Stimulated activated CD8-positive, alpha-beta memory T cell treated with anti-CD3 and anti-CD28 coated beads, Interleukin-4, amount 100 ng/mL, for 4 hours (primary cell): ENCODE measurements around the gene OTUD1.

ENCODE experiments used
- DNase-seq, 2 donors: peaks; one replicate each; pipeline ENCODE4 v3.0.0-alpha.2; 2020; ENCODE audit warnings: low read depth in 2 of 2, low spot score in 1 of 2

Gene OTUD1

DNA sequence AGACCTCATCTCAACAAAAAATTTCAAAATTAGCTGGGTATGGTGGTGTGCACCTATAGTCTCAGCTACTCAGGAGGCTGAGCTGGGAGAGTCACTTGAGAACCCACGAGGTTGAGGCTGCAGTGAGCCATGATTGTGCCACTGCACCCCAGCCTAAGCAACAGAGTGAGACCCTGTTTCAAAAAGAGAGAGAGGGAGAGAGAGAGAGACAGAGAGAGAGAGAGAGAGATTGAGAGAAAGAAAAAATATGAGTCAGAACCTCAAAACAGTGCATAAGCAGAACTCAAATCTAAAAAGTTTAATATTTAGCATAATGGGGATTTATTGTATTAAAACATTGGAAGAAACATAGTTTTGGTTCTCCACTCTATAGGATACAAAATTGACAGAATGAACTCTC is 17.5 kb upstream of the OTUD1 start:
- no peak for DNase-seq

DNA sequence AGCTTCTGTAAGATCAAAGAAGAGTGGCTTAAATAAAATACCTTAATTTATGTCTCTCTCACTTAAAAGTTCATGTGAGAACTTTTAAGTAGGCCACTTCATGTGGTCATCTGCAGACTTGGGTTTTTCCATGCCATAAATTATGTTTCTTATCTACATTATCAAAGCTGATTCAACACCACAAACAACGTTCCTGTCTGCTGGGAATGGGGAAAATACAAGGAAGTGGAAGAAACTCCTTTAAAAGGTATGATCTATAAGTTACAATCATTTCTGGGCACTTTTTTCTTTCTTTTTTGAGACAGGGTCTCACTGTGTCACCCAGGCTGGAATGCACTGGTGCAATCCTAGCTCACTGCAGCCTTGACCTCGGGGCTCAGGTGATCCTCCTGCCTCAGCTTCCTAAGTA is 16.9 kb upstream of the OTUD1 start:
- no peak for DNase-seq

DNA sequence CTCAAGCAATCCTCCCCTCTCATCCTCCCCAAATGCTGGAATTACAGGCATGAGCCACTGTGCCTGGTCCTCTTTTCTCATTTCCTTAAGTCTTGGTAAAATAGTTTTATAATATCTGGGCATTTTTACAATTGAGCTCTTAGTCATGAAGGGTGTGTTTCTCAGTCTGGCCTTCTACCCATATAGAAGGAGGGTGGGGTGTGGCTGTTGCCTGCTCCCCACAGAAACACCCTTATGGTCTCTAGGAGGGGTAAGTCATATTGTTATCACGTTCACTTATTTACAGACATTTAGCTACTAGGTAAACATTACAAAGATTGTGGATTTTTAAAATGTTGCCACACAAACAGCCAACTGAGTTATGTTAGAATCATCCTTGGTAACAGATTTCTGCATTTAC is 6.7 kb upstream of the OTUD1 start:
- no peak for DNase-seq

DNA sequence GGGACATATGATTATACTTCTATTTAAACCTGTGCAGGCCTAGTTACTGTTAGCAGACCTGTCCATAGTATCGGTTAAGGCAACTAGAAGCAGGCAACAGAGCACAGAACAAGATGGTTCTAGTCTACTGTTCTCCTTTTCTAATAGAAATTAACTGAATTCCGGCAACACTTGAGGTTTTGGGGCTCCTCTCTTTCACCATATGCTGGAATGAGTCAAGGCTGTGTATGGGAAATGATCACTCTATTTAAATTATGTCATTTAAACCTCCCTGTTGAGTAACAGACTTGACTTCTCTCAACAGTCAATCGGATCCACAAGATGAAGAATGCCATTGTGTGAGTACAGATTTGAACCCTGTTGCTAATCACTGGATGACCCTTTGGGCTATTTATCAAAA is 6.2 kb upstream of the OTUD1 start:
- no peak for DNase-seq

DNA sequence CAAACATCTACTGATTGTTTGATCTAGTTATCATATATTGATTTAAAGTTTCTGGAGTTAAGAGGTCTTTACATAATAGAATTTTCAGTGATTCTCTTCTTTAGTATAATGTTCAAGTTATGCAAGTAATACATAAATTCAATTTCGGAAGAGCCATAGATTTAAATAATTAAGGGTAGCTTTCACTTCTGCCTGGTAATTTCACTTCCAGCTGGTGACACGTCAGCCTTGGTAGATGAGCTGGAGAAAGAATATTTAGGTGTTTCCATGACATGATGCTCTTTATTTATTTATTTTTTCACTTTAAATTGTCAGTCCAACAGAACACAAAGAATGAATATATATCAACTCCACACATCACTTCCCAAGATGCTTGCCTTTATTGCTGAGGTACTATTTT is 5.2 kb upstream of the OTUD1 start:
- DNase-seq: no peak

DNA sequence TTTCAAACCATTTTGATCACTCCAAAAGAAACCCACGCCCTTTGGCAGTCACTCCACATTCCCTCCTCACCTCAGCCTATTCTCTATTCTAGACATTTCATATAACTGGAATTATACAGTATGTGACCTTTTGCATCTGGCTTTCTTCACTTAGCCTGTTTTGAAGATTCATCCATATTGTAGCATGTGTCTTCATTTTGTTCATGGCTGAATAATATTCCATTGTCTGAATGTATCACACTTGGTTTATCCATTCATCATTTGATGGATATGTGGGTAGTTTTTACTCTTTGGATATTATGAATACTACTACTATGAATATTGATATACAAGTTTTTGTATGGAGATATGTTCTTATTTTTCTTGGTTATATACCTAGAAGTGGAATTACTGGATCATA is 3.5 kb upstream of the OTUD1 start:
- DNase-seq: no peak

DNA sequence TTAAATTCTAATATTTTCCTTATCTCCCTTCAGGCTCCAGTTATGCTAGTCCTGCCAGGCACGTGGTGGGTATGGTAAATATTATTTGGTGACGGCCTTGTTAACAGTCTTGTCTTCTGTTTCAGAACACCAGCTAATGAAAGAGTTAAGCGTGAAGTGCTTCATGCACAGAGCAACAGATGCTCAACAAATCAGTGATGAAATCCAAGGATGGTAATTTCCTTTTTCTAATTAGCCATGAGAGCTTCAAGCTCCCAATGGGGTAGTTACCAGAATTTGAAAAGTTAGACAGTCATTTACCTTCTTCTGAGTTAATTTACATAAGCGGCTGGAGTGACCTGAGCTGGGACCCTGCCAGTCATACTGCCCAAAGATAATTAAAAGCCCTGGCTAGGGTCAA is 1.9 kb upstream of the OTUD1 start:
- no peak for DNase-seq

DNA sequence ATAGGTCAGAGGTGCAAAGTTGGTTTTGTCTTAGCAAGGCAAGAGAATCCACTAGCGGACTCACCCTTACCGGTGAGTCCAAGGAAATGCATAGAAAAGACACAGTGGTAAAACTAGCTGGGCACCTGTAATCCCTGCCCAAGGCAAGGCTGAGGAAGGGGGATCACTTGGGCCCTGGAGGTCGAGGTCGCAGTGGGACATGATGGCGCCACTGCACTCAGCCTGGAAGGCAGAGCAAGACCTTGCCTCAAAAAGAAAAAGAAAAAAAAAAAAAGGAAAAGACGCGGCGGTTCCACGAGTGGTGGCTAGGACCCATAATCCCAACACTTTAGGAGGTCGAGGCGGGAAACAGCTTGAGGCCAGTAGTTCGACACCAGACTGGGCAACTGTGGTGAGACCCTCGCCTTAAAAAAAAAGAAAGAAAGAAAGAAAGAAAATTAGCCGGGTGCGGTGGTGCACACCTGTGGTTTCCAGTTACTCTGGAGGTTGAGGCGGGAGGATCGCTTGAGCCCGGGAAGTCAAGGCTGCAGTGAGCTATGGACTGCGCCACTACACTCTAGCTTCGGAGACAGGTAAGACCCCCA is 820 bp upstream of the OTUD1 start:
- no peak for DNase-seq

DNA sequence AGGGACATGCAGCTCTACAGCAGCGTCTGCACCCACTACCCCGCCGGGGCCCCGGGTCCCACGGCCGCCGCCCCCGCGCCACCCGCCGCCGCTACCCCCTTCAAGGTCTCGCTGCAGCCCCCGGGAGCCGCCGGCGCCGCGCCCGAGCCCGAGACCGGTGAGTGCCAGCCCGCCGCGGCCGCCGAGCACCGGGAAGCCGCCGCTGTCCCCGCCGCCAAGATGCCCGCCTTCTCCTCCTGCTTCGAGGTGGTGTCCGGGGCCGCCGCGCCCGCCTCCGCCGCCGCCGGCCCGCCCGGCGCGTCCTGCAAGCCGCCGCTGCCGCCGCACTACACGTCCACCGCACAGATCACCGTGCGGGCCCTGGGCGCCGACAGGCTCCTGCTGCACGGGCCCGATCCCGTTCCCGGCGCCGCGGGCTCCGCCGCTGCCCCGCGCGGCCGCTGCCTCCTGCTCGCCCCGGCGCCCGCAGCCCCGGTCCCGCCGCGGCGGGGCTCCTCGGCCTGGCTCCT is 631 bp downstream of the OTUD1 start:
- no peak for DNase-seq

DNA sequence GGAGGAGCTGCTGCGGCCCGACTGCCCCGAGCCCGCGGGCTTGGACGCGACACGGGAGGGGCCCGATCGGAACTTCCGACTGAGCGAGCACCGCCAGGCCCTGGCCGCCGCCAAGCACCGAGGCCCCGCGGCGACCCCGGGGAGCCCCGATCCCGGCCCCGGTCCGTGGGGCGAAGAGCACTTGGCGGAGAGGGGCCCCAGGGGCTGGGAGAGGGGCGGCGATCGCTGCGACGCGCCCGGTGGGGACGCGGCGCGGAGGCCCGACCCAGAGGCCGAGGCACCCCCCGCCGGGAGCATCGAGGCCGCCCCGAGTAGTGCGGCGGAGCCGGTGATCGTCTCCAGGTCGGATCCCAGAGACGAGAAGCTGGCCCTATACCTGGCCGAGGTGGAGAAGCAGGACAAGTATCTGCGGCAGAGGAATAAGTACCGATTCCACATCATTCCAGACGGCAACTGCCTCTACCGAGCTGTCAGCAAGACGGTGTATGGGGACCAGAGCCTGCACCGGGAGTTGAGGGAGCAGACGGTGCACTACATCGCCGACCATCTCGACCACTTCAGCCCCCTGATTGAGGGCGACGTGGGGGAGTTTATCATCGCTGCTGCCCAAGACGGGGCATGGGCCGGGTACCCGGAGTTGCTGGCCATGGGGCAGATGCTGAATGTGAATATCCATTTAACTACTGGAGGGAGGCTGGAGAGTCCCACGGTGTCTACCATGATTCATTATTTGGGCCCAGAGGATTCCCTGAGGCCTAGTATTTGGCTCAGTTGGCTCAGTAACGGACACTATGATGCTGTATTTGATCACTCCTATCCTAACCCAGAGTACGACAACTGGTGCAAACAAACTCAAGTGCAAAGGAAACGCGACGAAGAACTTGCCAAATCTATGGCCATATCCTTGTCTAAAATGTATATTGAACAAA is 1.4 kb downstream of the OTUD1 start:
- no peak for DNase-seq

DNA sequence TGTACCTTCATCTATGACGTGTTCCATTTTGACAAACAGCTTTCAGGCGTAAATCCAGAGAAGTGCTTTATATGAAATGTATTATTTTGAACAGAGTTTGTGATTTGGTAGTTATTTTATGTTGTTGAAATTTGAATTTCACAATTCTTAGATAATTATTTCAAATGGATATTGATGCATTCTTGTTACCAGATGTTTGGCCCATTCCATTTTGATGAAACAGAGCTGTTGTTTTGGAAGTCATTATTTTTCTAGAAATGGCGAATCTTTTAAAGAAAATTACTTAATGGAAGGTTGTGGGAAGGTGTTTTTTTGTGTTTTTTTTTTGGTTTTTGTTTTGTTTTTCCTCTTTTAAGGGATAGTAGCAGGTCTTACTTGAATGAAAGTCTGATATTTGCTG is 2.4 kb downstream of the OTUD1 start:
- no peak for DNase-seq

DNA sequence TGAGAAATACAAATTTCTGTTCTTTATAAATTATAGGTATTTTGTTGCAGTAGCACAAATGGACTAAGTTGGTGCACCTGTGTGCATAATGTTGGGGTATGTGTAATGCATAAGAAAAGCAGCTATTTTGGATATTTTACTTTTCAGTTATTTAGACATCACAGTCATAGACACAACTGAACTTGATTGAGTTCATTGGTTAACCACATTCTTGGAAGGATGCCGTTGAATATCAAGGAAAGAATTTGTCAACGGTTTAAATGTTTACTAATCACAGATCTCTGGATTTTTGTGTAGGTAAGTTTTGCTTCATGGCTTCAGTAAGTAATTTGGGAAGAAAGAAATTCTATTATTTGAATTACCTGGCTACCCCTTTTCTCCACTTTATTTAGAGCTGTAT is 4.1 kb downstream of the OTUD1 start:
- no peak for DNase-seq

DNA sequence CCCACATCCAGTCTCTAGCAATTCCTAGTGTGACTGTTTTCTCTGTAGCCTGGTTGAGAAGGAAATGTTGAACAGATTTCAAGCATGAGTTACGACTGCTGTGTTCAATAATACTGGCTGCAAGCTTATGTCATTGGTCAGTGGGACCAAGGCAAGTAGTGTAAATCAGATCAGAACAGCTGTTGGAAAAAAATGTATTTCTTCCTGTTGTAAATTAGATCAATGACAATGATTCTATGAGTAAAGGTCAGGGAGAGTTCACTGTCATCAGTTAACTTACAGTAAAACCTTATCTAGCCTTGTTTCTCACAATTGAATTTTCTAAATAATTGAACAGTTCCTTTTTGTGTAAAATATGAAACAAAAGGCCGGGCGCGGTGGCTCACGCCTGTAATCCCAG is 6.7 kb downstream of the OTUD1 start:
- DNase-seq: no peak

DNA sequence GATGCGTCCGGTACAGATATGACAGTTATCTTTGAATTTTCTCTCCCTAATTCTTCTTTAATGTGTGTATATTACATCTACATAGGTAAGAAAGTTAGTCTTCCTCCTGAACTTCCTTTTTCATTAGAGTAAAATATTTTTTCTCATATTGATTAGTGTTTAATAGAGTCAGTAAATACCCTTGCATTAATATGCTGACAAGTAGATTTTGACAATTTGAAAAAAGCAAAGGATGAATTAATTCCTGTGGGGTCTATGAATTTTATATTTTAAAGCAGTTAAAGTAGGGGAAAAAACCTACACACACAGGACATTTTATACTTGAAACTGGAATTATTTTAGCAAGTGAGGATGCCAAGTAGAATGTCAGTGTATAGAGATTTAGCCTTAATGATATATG is 9.4 kb downstream of the OTUD1 start:
- DNase-seq: no peak

DNA sequence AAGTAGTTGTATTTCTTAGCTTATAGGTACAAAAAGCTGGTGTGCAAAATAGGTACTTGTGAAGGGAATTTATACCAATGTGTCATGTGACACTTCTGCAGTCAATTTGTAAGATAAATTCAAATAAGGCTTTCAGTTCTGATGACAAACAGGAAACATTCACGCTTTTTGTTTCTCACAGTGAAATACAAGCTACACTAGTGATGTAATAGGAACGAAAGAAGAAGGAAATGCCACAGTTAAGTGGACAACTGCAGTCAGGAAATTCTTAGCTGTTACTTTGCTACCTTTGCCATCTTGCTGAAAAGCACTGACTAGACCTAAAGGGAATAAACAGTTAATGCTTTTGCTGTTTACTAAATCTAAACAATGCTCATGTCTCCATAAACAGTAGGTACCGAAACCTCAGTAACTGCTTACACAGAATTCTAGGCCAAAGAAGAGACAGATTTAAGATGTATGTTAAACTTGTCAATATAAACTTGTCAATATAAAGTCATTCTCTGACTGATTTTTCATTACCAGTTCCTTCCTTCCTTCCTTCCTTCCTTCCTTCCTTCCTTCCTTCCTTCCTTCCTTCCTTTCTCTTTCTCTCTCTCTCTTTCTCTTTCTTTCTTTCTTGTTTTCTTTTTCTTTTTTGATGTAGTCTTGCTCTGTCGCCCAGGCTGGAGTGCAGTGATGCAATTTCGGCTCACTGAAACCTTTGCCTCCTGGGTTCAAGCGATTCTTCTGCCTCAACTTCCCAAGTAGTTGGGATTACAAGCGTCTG is 10.1 kb downstream of the OTUD1 start:
- no peak for DNase-seq

DNA sequence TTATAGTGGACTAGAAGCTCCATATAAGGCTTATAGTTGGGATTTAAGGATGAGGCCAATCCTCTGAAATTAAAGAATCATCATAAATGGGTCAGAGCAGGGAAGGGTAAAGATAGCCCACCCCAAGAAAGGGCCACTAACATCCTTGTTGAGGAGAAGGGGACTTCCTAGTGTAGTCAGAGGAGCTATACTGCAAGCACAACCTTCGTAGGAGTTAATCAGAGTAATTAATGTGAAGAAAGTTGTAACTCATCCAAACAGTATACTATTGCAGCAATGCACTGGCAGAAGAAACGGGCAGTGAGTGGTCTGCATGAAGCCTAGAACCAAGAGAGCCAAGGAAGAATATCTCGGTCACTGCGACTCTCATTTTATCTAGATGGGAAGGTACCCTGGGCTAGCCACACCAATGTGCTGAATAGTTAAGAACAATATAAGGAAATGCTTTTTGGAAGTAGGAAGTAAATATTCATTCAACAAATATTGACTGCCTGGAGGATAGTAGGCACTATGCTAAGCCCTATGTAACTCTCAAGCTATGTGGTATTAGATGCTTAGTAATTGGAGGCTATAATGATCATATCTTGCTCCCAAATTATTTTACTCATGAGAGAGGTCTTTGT is 13.3 kb downstream of the OTUD1 start:
- DNase-seq: no peak

DNA sequence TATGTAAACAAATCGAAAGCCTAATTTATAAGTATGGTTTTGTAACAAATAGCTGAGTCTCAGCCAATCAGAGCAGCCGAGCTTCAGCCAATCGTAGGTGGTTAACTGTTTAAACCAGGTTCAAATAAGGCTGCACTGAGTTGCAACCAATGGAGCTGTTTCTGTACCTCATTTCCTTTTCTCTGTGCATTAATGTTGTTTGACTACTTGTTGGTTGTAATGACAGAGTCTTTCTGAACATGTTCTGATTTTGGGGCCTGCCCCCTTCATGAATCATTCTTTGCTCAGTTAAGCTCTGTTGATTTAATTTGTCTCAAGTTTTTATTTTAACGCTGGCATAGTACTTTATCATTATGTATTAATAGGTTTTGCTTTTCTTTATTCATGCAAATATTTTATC is 14.6 kb downstream of the OTUD1 start:
- DNase-seq: no peak

DNA sequence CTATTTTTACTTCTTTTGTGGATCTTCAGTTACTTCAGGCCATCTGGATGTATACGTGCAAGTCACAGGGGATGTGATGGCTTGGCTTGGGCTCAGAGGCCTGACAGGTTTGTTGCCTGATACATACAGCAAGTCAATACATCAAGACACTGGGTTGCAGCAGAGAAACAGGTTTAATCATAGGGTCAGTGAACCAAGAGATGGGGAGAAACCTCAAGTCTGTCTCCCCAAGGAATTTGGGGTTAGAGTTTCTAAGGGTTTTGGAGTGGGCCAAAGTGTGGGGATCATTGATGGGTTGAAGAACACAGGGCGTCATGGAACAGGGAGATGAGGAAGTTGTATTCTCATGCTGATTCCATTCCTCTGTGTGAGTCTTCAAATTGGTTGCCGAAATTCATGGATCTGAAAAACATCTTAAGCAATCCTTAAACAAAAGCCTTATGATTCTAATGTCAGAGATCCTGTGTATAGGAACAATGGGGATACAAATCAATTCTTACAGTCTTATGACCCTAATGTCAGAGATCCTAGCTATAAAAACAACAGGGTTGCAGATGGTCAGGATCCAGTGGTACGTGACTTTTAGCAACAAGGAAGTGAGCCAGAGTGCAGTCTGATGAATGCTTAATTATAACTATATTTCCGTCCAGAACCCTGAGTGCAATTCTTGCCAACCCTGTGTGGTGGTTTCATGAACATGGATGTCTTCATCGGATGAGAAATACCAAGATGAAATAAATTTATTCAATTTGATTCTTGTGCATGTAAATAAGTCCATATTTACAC is 18.9 kb downstream of the OTUD1 start:
- no peak for DNase-seq

DNA sequence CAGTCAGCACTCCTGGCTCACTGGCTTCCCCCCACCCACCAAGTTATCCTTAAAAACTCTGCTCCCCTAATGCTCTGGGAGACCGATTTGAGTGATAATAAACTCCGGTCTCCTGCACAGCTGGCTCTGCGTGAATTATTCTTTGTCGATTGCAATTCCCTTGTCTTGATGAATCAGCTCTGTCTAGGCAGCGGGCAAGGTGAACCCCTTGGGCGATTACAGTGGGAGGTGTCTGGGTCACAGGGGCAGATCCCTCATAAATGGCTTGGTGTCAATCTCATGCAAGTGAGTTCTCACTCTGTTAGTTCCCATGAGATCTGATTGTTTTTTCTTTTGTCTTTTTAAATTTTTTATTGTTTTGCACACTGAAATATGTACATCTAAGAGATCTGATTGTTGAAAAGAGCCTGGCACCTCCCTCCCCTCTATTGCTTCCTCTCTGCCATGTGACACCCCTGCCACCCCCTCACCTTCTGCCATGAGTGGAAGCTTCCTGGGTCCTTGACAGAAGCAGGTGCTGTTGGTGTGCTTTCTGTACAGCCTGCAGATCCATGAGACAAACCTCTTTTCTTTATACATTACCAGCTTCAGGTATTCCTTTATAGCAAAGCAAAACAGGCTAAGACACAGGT is 20.5 kb downstream of the OTUD1 start:
- DNase-seq: no peak

DNA sequence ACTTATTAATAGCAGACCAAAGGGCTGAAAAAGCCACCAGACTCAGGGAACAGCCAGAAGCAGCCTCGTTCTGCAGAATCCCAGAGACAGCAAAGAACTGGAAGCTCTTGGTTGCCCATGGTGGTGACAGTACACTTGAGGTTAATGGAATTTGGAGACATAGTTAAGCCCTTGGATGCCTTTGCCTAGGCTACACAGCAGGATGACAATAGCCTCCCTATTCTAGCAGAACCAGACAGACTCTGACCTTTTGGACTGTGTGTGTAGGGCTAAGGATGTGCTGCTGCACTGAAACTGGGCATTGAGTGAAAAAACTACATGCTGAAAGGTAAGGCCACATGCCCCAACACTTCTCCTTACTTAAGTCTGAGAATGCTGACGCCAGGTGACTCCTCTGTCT is 22.7 kb downstream of the OTUD1 start:
- no peak for DNase-seq
